Measurements from ENCODE around the gene EXOC3L4. TPM values are rescaled to one million over a fixed set of nuclear protein-coding genes. Genes with fewer than 3 reads are reported as not detected.
A peak's percentile ranks its signal among the peaks of the same experiment; 100 is the strongest.

Gene EXOC3L4
- total and polyA plus RNA-seq, 5 donors, result 0.63 to 2.5 (median 1.2) TPM

DNA sequence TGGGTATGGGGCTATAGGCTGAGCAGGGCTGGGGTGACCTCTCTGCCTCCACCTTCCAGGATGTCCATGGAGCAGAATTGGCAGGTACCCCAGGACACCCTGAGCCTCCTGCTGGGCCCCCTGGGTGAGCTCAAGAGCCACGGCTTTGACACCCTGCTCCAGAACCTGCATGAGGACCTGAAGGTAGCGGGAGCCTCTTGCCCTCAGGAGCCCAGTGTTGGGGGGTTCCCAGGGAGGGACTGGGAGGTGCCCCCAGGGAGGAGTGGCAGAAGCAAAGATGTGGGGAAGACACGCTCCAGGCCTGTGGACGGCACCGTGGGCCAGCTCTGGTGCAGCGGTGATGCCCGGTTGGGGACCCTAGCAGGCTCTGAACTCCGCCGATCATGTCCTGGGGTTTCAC is 37.1 kb downstream of the EXOC3L4 start:
- no peak overlapping the region for H3K27ac ChIP-seq (ENCODE audit: low read length)
- H3K9me3 ChIP-seq (ENCODE audit: control insufficient read depth, low read length), result no peaks in the 10 kb centered on the region
- DNase-seq (peak in 2 of 3 donors; percentile 53), ATAC-seq (no peak)
- 95% methylated on average over 9 of the region's 9 CpGs for WGBS
- no peaks in the 10 kb centered on the region for H3K27me3 ChIP-seq (ENCODE audit: control insufficient read depth, insufficient read depth)
- H3K4me3 ChIP-seq (ENCODE audit: low read length), result no peak overlapping the region
- intact Hi-C loops (cut with DNase I), result no loop called here
- no peaks in the 10 kb centered on the region for H3K4me1 ChIP-seq (ENCODE audit: control insufficient read depth, insufficient read depth, low read length)

DNA sequence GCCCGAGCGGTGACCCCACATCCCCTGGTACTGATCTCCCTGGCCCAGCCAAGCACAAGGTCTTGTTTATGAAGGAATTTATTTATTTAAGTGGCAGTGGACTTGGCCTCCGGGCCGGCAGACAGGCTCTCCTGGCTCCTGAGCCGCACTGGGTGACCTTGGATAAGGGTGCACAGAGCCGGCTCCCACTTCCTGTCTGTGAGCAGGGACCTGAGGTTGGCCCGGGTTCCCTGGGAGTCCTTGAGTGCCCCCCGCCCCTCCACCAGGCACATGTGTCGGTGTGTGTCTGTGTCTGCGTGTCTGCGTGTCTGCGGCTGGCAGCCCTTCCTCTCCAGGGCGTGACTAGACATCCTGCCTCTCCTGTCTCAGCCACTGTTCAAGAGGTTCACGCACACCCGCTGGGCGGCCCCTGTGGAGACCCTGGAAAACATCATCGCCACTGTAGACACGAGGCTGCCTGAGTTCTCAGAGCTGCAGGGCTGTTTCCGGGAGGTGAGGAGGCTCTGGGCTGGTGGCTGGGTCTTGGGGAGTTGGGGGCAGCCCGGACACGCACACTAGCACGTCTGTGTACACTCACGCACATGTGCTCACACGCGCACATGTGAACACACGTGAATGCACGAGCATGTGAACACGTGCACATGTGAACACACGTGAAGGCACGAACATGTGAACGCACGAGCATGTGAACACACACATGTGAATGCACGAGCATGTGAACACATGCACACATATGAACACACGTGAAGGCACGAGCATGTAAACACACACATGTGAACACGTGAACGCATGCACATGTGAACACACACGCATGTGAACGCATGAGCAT is 38.1 kb downstream of the EXOC3L4 start:
- peaks cover 3% of the 10 kb centered on the region for H3K4me1 ChIP-seq (ENCODE audit: control insufficient read depth, insufficient read depth, low read length)
- WGBS, result 69% methylated on average over 39 of the region's 39 CpGs

DNA sequence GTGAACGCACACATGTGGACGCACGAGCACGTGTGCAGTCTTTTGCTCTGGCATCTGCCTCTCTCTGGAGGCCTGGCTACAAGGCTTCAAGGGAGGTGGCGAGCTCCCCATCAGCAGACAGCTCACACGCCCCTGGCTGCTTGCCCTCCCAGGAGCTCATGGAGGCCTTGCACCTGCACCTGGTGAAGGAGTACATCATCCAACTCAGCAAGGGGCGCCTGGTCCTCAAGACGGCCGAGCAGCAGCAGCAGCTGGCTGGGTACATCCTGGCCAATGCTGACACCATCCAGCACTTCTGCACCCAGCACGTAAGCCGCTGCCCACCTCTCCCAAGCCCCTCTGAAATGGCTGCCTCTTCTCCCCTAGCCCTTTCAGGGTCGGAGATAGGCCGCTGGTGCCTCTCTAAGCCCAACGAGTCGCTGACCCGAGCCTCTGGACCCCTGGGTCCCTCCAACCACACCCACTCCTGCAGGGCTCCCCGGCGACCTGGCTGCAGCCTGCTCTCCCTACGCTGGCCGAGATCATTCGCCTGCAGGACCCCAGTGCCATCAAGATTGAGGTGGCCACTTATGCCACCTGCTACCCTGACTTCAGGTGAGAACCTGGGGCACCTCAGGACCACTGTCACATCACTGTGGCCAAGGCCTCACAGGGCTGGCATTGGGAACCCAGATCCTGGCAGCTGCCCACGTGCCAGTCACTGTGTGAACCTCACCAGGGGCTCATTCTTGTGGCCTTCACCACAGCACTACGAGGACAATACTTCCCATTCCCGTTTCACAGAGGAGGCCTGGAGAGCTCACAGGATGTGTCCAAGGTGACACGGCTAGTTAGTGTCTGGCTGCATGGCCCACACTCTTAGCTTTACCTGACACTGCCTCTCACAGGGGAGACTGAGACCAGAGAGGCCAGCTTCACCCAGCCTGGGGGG is 39.0 kb downstream of the EXOC3L4 start:
- DNase-seq (peak in 2 of 3 donors; percentile 30 to 48), ATAC-seq (no peak)
- Histone ChIP-seq H3K27ac (ENCODE audit: low read length) (no peak overlapping the region), H3K9me3 (ENCODE audit: control insufficient read depth, low read length) (no peaks in the 10 kb centered on the region), H3K4me1 (ENCODE audit: control insufficient read depth, insufficient read depth, low read length) (peaks cover 3% of the 10 kb centered on the region), H3K27me3 (ENCODE audit: control insufficient read depth, insufficient read depth) (no peaks in the 10 kb centered on the region), H3K4me3 (ENCODE audit: low read length) (no peak overlapping the region)
- 89% methylated on average over 25 of the region's 25 CpGs for WGBS
- intact Hi-C loops (cut with DNase I), result no loop called here

More for the DNA sequence above, 38.1 kb downstream of the EXOC3L4 start:
- Histone ChIP-seq H3K27ac (ENCODE audit: low read length) (no peak overlapping the region), H3K9me3 (ENCODE audit: control insufficient read depth, low read length) (no peaks in the 10 kb centered on the region), H3K4me3 (ENCODE audit: low read length) (no peak overlapping the region), H3K27me3 (ENCODE audit: control insufficient read depth, insufficient read depth) (no peaks in the 10 kb centered on the region)
- DNase-seq (peak in 2 of 3 donors; percentile 62 to 66), ATAC-seq (peak in 1 of 2 donors; percentile 8)
- intact Hi-C loops (cut with DNase I), result no loop called here

DNA sequence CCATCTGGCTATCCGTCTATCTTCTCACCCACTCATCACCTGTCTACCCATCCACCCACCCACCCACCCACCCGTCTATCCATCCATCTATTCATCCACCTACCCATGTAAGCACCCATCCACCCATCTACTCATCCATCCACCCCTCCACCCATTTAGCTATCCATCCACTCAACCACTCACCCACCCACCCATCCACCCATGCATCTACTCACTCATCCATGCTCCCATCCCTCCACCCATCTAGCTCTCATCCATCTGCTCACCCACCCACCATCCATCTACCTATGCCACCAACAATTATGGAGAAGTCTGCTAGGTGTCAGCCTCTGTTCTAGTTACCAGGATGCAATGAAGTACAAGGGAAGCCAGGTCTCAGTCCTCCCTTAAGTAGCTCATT is 39.9 kb downstream of the EXOC3L4 start:
- WGBS, result 64% methylated on average over 2 of the region's 2 CpGs
- DNase-seq (no peak), ATAC-seq (no peak)
- H3K27ac ChIP-seq (ENCODE audit: low read length), result no peak overlapping the region
- intact Hi-C loops (cut with DNase I), result no loop called here
- H3K4me3 ChIP-seq (ENCODE audit: low read length), result no peak overlapping the region
- H3K27me3 ChIP-seq (ENCODE audit: control insufficient read depth, insufficient read depth), result no peaks in the 10 kb centered on the region
- peaks cover 3% of the 10 kb centered on the region for H3K4me1 ChIP-seq (ENCODE audit: control insufficient read depth, insufficient read depth, low read length)
- no peaks in the 10 kb centered on the region for H3K9me3 ChIP-seq (ENCODE audit: control insufficient read depth, low read length)

DNA sequence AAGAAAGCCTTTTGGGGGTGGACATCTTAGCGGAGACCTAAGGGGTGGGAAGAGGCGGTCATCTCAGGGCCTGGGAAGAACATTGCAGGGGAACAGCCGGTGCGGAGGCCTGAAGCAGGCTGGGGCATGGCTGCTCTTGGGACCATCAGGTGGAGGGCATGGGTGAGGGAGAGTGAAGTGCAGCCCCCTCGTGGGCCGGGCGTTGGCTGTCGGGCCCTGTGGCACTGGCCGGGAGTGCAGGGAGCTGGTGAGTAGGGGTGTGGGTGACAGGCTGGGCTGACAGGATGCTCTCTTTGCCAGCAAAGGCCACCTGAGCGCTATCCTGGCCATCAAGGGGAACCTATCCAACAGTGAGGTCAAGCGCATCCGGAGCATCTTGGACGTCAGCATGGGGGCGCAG is 40.4 kb downstream of the EXOC3L4 start:
- DNase-seq (no peak), ATAC-seq (no peak)
- no peaks in the 10 kb centered on the region for H3K9me3 ChIP-seq (ENCODE audit: control insufficient read depth, low read length)
- intact Hi-C loops (cut with DNase I), result no loop called here
- H3K4me3 ChIP-seq (ENCODE audit: low read length), result no peak overlapping the region
- H3K27me3 ChIP-seq (ENCODE audit: control insufficient read depth, insufficient read depth), result no peaks in the 10 kb centered on the region
- H3K27ac ChIP-seq (ENCODE audit: low read length), result no peak overlapping the region
- 91% methylated on average over 14 of the region's 14 CpGs for WGBS
- peaks cover 3% of the 10 kb centered on the region for H3K4me1 ChIP-seq (ENCODE audit: control insufficient read depth, insufficient read depth, low read length)

DNA sequence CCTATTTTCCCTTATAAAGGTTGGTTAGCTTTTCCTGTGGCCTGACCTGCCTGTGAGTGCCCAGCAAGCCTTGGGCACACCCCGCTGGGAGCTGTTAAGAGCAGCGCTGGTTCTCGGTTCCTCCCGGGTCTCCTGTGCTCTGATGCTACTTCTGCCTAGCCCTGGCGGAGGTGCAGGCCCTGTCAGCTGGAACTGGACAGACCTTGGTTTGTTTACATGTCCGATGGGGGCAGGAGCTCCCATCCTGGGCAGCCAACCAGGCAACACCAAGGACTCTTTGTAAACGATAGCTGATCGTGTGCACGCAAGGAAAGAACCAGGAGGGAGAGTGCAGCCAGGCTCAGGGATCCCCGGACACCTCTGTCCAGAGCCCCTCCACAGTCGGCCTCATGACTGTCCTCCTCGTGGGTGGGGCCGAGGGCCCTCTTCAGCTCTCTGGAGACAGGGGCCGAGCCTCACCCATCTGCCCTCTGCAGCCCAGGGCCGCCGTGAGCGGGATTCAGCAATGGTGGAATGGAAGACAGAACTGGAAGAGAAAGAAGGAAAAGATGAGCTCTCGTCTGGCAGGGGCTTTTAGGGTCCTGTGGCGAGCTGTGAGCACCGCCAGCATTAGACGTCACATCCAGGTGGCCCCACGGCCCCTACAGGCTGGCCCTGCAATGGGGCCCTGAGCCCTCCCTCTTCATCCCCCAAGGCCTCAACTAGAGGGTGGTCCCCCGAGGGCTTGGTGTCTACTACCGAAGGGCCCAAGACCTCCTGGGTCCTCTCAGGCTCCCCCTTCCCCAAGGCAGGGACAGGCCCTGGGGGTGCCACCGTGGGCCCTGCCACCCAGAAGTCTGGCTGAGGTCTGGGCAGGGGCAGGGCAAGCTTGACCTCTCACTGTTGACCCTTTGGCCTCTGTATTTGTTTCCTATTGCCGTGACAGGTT is 41.1 kb downstream of the EXOC3L4 start:
- H3K27ac ChIP-seq (ENCODE audit: low read length), result no peak overlapping the region
- WGBS, result 87% methylated on average over 26 of the region's 26 CpGs
- H3K9me3 ChIP-seq (ENCODE audit: control insufficient read depth, low read length), result no peaks in the 10 kb centered on the region
- DNase-seq (peak in 1 of 3 donors; percentile 52), ATAC-seq (no peak)
- H3K4me3 ChIP-seq (ENCODE audit: low read length), result no peak overlapping the region
- H3K27me3 ChIP-seq (ENCODE audit: control insufficient read depth, insufficient read depth), result no peaks in the 10 kb centered on the region
- intact Hi-C loops (cut with DNase I), result no loop called here
- H3K4me1 ChIP-seq (ENCODE audit: control insufficient read depth, insufficient read depth, low read length), result peaks cover 3% of the 10 kb centered on the region

DNA sequence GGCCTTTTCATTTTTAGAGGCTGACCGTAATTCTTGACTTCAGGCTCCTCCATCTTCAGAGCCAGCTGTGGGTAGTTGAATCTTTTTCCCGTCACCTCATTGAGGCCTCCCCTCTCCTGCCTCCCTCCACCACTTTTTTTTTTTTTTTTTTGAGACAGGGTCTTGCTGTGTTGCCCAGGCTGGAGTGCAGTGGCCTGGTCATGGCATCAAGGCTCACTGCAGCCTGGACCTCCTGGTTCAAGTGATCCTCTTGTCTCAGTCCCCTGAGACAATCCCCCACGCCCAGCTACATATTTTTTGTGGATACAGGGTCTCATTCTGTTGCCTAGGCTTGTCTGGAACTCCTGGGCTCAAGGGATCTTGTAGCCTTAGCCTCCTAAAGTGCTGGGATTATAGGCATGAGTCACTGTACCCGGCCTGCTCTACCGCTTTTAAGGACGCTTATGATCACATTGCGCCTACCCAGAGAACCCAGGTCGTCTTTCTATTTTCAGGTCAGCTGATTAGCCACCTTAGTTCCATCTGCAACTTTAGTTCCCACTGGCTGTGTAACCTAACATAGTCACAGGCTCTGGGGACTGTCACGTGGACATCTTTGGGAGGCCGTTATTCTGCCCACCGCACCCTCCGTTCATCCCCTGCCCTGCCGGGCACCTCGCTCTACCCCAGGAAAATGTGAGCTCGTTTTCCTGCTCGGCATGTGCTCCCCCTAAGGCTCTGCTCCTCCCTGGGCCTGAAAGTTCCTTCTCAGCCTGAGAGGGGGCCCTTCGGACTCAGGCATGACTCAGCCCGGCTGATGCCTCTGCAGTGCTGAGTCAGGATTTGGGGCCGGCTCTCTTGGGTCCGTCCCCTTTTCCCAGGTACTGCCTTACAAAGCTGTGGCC is 42.1 kb downstream of the EXOC3L4 start:
- ATAC-seq, result peak; percentile 18 to 21
- Histone ChIP-seq H3K27me3 (ENCODE audit: control insufficient read depth, insufficient read depth) (no peaks in the 10 kb centered on the region), H3K9me3 (ENCODE audit: control insufficient read depth, low read length) (no peaks in the 10 kb centered on the region), H3K4me1 (ENCODE audit: control insufficient read depth, insufficient read depth, low read length) (peaks cover 3% of the 10 kb centered on the region), H3K4me3 (ENCODE audit: low read length) (no peak overlapping the region), H3K27ac (ENCODE audit: low read length) (no peak overlapping the region)
- intact Hi-C loops (cut with DNase I), result no loop called here
- peak in 2 of 3 donors; percentile 55 to 73 for DNase-seq
- 73% methylated on average over 20 of the region's 20 CpGs for WGBS

DNA sequence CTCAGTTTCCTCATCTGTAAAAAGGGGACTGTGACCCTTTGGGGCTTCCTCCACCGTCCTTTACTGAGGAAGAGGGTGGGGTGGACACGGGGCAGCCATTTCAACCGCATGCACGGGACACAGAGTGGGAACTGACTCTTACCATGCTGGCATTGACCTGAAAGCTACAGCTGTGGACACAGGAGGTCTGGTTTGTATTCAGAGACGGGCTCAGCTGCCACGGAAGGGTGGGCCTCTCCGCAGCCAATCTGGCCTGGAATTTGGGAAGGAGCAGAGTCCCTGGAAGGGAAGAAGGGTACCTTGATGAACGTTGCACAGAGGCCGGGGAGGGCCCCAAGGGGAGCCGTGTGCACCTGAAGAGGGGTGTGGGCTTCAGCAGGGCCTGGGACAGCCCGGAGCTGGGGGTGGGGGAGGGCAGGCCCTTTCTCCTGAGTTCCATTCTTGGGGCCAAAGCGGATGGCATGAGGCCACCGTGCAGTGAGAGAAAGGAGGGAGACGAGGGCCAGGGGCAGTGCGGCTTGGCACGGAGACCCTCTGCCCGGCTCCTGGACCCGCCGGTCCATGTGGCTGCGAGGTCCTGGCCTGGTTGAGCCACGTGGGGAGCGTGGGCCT is 43.3 kb downstream of the EXOC3L4 start:
- peak in 2 of 3 donors; percentile 64 to 75 for DNase-seq
- H3K9me3 ChIP-seq (ENCODE audit: control insufficient read depth, low read length), result no peaks in the 10 kb centered on the region
- H3K4me1 ChIP-seq (ENCODE audit: control insufficient read depth, insufficient read depth, low read length), result peaks cover 3% of the 10 kb centered on the region
- peak; percentile 9 to 12 for ATAC-seq
- H3K27ac ChIP-seq (ENCODE audit: low read length), result no peak overlapping the region
- H3K27me3 ChIP-seq (ENCODE audit: control insufficient read depth, insufficient read depth), result no peaks in the 10 kb centered on the region
- WGBS, result 76% methylated on average over 22 of the region's 22 CpGs
- intact Hi-C loops (cut with DNase I), result no loop called here
- H3K4me3 ChIP-seq (ENCODE audit: low read length), result no peak overlapping the region

DNA sequence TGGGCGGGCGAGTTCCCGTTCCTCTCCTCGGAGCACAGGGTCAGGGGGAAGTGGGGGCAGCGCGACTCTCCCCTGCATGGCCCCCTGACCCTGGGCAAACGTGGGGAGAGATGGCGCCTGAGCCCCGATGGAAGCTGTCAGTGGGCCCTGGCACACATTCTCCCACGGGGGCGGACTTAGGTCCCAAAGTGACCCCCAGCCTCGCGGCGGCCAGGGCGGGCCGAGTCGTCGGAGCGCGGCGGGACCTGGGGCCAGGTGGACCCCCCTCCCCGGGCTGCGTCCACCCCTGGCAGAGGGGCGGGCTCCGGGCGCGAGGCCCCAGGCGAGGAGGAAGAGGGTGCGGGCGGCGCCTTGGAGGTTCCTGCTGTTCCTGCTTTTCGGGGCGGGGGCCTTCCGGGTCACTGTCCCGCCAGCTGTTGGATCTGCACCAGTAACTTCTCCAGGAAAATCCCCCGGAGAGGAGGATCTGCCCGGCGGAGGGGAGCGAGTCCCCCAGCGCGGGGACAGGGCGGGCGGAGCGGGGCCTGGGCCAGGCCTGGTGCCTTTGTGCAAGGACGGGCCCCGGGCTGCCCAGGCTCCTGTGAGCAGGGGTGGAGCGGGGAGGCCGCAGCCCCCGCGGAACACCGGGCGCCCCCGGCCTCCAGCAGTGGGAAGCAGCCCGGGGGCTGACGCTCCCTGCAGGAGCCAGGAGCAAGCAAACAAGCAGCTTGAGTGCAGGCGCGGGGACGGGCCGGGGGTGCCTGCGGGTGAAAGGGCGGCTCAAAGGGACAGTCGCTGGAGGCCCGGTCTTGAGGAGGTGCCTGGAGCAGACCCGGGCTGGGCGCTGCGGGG is 44.0 kb downstream of the EXOC3L4 start:
- Histone ChIP-seq H3K4me3 (ENCODE audit: low read length) (no peak overlapping the region), H3K4me1 (ENCODE audit: control insufficient read depth, insufficient read depth, low read length) (peaks cover 3% of the 10 kb centered on the region), H3K9me3 (ENCODE audit: control insufficient read depth, low read length) (no peaks in the 10 kb centered on the region), H3K27ac (ENCODE audit: low read length) (no peak overlapping the region), H3K27me3 (ENCODE audit: control insufficient read depth, insufficient read depth) (no peaks in the 10 kb centered on the region)
- WGBS, result 33% methylated on average over 66 of the region's 66 CpGs
- intact Hi-C loops (cut with DNase I), result no loop called here
- DNase-seq, result peak; percentile 31 to 81 (median 77)
- ATAC-seq, result peak; percentile 17 to 49
